NCI-H2107 (cell line): Measurements from ENCODE around the gene EIF5.

Source experiments
- DNase-seq: peaks from one replicate; lab custom pipeline; 2025; lab: John Stamatoyannopoulos, UW

Gene EIF5

DNA sequence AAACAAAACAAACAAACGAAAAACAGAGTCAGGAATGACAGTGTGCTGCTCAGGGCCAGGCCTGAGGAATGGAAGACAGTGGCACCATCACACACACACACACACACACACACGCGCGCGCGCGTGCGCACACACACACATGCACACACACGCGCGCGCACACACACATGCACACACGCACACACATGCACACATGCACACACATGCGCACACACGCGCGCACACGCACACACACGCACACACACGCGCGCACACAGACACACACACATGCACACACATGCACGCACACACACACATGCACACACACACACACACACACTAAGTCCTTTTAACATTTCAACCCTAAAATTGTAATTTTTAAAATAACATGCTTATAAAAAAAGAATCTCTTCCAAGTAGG, 38.0 kb downstream of the EIF5 start:
- no peak for DNase-seq

DNA sequence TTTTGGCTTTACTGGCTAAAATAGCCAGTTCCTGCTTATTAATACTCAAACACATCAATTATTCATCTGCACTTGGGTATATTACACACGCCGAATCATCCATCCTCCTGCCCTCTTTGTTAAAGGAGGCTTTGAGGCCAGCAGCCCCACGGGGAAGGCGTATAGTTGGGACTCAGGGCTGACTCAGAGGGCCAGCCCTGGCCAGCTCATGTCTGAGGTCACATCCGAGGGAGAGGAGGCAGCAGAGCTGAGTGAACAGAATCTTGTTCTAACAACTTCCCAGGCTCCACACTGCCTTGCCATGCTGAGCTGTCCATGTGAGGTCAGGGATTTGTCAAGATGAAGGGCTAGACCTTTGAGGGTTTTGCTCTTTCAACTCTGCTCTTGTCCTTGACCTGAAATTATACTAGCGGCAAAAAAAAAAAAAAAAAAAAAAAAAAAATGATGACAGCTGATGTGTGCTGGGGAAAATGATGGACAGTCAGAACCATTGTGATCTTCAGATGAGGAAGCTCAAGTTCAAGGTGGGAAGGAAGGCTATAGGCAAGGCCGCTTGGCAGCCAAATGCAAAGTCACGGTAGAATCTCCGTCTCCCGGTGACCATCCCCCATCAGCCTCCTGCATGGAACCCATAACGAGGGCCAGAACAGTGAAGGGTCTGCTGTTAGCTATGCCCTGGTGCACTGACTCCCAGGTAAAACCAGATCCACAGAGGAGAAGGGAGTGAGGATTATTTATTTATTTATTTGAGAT, 38.7 kb downstream of the EIF5 start:
- no peak for DNase-seq

DNA sequence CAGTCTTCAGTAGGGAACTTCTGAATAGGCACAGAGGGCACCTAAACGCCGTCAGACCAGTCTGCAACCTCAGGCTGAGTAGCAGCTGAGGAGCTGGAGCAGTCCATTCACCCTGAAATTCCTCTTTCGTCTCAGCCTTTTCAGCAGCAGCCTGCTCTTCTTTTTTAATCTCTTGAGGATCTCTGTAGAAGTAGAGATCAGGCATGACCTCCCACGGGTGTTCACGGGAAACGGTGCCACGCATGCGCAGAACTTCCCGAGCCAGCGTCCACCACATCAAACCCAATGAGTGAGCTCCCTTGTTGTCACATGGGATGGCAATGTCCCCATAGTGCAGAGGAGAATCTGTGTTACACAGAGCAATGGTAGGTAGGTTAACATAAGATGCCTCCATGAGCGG, 40.1 kb downstream of the EIF5 start:
- no peak for DNase-seq

DNA sequence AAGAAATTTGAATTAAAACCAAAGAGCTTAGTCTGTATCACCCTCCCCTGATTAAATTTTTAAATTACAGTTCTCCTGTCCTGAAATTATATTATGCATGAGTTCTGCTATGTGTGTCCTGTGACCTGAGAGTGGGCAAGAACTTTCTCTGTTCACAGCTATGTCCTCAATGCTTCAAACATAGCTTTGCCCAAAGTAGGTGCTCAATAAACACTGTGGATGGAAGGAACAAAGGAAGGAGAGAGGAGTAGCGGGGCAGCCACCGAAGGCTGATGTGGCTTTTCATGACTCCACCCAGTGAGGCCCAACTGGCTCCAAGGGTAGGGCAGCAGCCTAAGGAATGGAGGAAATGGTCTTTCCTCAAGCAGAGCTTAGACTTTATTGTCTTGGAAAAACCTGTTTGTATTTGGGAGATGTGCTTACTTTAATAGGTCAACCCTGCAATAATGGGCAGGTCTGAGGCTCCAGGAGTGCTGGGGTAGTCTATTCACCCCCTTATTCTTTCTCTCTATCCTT, 43.5 kb downstream of the EIF5 start:
- DNase-seq = no peak

DNA sequence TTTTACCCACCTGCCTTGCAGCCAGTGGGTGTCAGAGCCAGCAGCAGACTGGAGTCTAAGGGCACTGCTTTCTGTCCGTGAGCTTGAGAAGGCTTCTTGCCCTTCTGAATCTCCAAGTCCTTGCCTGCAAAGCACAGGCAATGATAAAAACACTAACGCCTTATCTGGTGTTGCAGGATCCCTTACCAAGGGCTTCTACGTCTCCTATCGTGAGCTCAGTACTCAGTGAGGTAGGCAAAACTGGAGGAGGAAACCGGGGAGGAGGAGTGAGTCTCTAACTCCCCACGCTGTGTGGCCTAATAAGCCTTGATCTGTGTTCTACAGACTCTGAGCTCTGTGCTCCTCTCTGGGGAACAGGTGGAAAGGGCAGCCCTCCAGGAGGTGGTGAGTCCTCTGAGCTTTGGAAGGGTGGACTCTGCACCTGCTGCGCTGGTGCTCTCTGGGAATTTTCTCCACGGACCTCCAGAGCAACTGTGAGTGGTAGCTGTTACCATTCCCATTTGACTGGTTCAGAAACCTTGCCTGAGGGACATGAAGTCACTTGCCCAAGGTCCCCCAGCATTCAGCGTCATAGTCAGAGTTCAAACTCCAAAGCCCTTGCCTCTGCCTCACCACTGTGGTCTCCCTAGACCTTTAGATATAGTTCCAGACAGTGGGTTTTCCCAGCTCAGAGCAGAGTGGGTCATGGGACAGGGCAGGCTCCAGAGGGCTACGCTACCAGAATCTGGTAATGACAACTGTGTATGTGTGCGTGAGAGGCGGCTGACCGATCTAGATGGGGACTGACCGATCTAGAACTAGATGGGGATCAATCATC, 44.2 kb downstream of the EIF5 start:
- DNase-seq = no peak

DNA sequence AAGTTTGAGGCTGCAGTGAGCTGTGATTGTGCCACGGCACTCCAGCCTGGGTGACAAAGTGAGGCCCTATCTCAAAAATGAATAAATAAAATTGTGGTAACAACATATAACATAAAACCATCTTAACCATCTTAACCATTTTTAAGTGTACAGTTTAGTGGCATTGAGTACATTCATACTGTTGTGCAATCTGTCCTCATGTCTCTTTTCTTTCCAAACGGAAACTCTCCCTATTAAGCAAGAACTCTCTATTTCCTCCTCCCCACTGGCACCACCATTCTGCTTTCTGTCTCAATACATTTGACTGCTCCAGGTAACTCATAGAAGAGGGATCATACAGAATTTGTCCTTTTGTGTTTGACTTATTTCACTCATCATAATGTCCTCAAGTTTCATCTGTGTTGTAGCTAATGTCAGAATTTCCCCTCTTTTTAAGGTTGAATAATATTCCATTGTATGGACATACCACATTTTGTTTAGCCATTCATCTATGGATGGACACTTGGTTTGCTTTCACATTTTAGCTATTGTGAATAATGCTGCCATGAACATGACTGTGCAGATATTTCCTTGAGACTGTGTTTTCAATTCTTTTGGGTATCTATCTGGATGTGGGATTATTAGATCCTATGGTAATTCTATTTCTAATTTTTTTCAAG, 46.8 kb downstream of the EIF5 start:
- no peak for DNase-seq

DNA sequence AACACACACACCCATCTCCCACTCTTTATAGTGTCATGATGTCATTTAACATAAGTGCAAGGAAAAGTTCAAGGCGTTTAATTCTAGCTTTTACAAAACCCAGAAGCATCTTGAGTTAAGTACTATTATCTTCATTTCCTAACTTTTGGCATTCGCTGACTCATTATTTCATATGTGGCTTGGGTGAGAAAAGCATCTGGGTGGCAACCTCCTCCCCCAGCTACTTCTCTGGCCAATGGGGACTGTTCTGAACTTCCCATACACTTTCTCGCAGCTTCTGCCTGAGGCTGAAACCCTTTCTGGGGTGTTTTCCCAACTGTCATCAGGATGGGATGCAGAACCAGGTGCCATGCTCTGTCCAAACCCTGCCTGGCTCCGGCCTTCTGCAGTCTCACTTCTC, 48.3 kb downstream of the EIF5 start:
- no peak for DNase-seq

DNA sequence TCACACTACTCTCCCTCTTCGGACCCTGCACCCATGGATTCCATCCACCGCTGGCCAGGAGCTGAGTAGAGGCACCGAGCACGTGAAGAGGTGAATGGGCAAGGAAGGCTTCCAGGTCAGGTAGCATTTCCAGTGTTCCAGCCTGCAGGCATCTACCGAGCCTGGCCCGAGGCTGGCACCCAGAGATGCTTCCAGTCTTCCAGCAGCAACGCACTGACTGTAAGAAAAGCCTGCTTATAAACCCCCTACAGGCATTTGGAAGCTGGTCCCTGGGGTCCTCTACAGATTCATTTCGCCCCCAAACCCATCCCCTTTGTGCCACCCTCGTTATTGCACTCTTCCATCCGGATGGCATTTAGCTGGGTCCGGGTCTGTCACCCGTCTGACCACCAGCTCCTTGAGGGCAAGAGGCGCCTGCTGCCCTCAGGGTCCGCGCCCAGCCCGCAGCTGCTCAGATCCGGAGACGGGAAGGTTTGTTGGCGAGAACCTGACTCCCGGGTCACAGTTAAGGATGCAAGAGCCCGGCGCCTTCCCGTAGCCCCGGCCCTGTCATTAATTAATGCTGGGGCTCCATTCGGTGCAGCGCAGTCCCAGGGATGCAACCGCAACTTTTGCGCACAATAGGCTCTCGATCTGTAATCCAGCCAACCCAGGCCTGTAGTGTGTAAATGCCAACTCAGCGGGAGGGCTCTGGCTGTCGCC, 50.6 kb downstream of the EIF5 start:
- DNase-seq = no peak

DNA sequence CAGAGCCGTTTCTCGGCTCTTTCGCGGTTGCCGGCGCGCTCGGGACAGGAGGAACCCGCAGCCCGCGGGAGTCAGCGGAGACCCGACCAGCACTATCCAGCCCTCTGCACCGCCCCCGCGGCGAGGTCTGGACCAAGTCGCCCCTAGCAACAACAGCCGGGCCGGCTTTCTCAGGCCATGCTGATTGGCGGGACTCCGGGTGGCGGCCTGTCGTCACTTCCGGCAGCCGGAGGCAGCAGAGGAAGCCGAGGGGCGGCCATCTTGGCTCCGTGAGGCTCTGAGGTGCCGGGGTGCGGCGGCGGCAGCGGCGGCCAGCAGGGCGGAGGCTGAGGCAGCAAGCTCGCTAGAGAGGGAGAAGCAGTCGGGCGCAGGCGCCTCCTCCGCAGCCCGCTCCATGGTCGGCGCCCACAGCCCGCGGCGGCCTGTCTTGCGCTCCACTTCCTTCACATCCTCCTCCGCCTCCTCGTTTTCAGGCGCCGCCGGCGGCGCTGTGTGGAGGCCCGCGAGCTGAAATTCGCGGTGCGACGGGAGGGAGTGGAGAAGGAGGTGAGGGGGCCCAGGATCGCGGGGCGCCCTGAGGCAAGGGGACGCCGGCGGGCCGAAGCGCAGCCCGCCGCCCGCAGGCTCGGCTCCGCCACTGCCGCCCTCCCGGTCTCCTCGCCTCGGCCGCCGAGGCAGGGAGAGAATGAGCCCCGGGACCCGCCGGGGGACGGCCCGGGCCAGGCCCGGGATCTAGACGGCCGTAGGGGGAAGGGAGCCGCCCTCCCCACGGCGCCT, 51.3 kb downstream of the EIF5 start, which contains the start of gene MARK3:
Gene MARK3, plus strand, starts transcription at position 264 of the 777 bp plus-strand sequence. CDS start 615 bp downstream, outside the sequence.
- peak; percentile 99 for DNase-seq

DNA sequence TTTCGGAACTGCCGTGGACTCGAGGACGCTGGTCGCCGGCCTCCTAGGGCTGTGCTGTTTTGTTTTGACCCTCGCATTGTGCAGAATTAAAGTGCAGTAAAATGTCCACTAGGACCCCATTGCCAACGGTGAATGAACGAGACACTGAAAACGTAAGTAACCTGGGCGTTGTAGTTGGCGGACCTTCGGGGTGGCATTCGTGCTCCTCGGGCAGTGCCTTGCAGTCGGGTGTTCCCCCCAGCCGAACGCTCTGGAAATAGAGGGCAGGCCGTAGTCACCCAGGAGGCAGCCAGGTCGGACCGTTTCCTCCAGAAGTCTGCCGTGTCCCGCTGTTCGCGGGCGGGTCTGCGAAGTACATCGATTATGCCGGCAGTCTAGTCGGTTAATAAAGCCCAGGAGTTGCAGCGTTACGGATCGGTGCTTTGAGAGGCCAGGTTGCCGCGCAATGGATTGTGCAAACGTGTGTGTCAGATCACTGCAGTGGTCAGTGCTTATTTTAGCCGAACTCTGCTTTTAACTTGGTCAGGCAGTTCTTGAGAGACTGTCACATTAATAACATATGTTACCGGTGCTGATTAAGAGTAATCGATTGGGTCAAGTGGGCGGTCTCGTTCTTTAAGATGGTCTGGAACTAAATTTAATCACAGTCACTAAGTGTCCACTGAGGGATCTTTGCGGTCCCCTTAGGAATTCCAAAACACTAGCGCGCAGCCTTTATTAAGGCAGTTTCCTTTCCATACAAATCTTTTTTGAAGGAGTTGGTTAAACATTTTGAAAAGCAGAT, 52.1 kb downstream of the EIF5 start:
- no peak for DNase-seq

DNA sequence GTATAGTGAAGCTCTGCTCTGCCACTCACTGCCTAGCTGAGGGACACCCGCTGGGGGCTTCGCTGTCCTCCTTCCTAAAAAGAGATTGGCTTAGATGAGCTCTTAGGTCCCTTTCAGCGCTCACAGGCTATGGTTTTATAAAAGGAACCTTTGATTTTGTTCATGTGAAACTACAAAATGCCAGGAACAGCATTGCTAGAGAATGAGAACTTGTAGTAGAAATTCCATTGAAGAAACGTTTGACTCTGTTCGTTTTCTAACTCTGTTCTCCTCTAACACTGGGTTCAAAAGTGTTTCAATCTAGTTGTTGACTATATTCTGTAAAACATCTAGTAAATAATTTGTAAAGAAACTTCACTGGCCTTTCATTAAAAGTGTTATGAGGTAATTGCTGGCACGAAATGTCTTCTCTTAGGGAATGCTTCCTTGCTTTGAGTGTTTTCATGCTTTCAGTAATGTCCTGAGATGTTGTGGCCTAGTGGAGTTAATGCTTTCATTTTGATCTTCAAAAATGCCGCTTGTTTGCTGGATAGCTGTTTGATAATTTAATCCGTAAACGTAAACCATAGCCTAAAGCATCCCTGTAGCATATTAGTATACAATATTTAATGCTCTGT, 52.8 kb downstream of the EIF5 start:
- no peak for DNase-seq

DNA sequence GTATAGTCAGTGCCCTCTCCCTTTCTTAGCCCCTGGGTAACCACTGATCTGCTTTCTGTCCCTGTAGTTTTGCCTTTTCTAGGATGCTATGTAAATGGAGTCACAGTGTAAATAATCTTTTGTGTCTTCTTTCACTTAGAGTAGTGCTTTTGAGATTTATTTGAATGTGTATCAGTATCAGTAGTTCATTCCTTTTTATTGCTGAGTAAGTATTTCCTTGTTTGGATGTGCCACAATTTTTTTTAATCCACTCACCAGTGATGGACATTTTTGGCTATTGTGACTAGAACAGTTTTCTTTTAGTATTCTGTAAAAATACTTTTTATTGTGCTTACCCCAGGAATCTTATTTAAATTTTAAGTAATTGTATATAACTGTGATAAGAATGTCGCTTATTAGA, 54.6 kb downstream of the EIF5 start:
- DNase-seq = no peak

DNA sequence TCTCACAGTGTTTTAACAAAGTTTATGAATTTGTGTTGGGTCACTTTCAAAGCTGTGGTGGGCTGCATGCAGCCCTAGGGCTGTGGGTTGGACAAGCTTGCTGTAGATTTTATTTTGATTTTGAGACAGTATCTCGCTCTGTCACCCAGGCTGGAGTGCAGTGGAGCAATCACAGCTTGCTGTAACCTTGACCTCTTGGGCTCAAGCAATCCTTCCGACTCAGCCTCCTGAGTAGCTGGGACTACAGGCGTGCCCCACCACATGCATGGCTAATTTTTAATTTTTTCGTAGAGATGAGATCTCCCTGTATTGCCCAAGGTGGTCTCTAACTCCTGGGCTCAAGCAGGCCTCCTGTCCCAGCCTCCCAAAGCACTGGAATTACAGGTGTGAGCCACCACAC, 56.6 kb downstream of the EIF5 start:
- no peak for DNase-seq

DNA sequence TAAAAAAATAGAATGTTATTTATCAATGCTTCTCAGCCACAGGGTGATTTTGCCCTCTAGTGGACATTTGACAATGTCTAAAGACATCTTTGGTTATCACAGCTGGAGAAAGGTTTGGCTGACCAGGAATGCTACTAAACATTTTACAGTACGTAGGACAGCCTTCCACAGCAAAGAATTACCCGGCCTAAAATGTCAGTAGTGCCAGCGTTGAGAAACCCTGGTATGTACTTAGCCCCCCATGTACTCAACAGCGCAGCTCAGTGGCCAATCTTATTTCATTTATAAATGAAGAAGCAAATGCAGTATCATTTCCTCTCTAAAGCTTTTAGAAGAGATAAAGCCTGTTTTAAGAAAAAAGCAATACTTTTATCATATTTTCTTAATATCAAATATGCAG, 57.0 kb downstream of the EIF5 start:
- no peak for DNase-seq

DNA sequence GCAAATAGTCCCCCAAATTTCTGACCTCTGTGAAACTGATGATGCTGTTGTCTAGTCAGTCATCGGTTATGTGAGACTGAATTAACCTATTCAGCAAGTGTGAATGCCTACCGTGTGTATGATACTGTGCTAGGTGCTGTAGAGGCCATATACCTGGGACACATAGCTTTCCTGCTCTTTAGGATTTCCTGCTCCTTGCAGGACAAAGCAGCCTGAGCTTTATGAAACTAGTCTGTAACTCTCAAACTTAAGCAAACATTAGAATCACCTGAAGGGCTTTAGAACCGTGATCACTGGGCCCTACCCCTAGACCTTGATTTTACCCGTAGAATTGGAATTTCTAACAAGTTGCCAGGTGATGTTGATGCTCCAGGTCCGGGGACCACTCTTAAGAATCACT, 58.1 kb downstream of the EIF5 start:
- DNase-seq = no peak

DNA sequence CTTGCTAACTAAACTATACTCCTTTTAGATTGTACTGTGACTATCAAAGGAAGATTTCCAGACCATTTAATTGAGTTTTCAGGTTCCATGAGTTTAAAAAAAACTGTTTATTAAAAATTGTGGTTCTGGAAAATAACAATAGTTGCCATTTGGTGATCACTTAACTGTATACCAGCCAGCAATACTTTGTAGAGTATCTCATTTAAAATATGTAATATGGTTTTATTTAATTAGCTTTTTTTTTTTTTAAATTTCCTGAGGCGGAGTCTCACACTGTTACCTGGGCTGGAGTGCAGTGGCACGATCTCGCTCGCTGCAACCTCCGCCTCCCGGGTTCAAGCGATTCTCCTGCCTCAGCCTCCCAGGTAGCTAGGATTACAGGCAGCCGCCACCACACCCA, 58.5 kb downstream of the EIF5 start:
- DNase-seq = no peak

DNA sequence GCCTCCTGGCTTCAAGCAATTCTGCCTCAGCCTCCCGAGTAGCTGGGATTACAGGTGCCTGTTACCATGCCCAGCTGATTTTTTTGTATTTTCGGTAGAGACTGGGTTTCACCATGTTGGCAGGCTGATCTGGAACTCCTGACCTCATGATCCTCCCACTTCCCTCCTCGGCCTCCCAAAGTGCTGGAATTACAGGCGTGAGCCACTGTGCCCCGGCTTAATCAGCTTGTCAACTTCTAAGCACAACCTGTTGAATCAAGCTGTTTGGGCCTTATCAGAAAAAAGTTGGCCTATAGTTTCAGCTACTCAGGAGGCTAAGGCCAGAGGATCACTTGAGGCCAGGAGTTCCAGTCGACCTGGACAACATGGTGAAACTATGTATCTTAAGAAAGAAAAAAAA, 59.0 kb downstream of the EIF5 start:
- DNase-seq = no peak

DNA sequence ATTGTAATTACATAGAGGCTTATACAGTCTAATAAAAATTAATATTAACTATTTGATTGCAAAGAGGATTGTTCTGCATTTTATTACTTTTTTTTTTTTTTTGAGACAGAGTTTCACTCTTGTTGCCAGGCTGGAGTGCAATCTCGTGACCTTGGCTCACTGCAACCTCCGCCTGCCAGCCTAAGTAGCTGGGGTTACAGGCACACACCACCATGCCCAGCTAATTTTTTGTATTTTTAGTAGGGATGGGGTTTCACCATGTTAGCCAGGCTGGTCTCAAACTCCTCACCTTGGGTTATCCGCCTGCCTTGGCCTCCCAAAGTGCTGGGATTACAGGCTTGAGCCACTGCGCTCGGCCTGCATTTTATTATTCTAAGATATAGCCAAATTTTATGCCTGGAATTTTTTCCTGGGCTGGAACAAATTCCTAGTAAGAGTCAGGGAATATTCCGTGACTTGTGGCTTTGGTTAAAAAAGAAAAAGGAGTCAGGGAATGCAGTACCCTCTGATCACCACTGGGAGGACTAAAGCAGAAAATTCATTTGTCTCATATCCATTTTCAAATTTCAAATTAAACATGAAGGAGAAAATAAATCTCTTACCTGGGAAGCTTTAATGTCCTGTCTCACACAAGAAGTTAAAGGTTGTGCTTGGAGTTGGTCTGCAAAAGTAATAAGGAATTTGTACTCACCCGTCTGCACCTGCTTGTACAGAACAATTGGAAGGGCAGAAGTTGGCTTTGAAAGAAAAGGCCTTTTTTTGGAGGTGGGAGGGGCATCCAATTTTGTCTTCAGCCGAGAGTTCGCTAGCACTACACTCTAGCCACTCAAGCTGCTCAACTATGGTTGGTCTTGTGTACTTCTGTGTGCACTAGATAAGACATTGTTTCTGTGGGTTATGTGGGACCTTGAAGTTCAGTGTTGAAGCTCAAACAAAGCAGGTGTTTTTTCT, 59.9 kb downstream of the EIF5 start:
- DNase-seq = no peak
